Spleen (tissue), 7 donors: ENCODE results near the gene SERPINA6.

ENCODE experiments used
- POLR2A ChIP-seq, 3 donors: fragments of 450-650 bp; IDR thresholded peaks; one replicate each; pipeline ENCODE4 v1.5.1; 2017; ENCODE audit warnings: antibody characterized with exemption in 3 of 3, mild to moderate bottlenecking in 1 of 3
- POLR2AphosphoS5 ChIP-seq, 3 donors: sonication (generic); formaldehyde crosslinking; IDR thresholded peaks; one replicate each; pipeline ENCODE4 v1.5.1; 2017; ENCODE audit warnings: antibody characterized with exemption in 3 of 3
- TF ChIP-seq, protein P1 (sequence below), 11 experiments: fragments of 200-600 bp in 7 of 11; fragments of 450-650 bp in 4 of 11; sonication (generic) in 4 of 11; IDR thresholded peaks in 8 of 11; conservative IDR thresholded peaks in 3 of 11; 1 replicate in 7 of 11; 2 replicates in 4 of 11; pipeline versions ENCODE4 v1.4.0 to v1.8.0; 2016 to 2021; ENCODE audit warnings: antibody characterized with exemption in 11 of 11, inconsistent platforms in 4 of 11, mild to moderate bottlenecking in 1 of 11
- donor health status: DM: no; HTN: no; CAD: no; lungs with moderate emphysema.
- donor health status: DM: no; HTN: no; CAD: no.
- donor health status: DM: no; HTN: no; CAD: no.

DNA sequence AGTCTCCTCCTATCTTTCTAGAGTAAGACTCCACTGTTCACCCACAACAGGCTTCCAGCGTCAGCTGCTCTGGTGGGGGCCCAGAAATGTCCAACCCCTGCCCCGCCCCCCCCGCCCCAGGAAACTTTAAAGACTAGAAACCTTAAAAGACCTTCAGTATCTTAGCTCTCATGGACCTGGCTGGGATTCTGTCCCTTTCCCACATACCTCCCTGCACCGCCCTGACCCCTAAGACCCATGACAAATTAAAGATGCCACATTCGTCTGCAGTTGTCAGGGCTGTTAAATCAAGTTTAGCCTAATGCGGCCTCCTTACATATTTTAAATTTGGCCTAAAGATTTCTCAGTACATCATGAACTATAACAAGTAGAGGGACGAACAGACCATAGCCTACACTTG is 20.0 kb downstream of the SERPINA6 start:
- TF ChIP-seq POLR2AphosphoS5 (IDR thresholded peaks at IDR 0.05), result no peak
- TF ChIP-seq, protein P1, sequence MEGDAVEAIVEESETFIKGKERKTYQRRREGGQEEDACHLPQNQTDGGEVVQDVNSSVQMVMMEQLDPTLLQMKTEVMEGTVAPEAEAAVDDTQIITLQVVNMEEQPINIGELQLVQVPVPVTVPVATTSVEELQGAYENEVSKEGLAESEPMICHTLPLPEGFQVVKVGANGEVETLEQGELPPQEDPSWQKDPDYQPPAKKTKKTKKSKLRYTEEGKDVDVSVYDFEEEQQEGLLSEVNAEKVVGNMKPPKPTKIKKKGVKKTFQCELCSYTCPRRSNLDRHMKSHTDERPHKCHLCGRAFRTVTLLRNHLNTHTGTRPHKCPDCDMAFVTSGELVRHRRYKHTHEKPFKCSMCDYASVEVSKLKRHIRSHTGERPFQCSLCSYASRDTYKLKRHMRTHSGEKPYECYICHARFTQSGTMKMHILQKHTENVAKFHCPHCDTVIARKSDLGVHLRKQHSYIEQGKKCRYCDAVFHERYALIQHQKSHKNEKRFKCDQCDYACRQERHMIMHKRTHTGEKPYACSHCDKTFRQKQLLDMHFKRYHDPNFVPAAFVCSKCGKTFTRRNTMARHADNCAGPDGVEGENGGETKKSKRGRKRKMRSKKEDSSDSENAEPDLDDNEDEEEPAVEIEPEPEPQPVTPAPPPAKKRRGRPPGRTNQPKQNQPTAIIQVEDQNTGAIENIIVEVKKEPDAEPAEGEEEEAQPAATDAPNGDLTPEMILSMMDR (IDR thresholded peaks at IDR 0.05 in 8 of 11, conservative IDR thresholded peaks at IDR 0.05 in 3 of 11), result no peak
- no peak for TF ChIP-seq POLR2A (IDR thresholded peaks at IDR 0.05)
